Keratinocyte (primary cell): ENCODE results near the gene PRKN.

ENCODE experiments used
- CTCF ChIP-seq, 3 experiments: IDR thresholded peaks in 1 of 3; conservative IDR thresholded peaks in 1 of 3; optimal IDR thresholded peaks in 1 of 3; 2 replicates in 2 of 3; 3 replicates in 1 of 3; pipeline versions ENCODE3 to v1.5.1; 2011; ENCODE audit warnings: low read length in 3 of 3, mild to moderate bottlenecking in 3 of 3, moderate library complexity in 2 of 3, control low read depth in 1 of 3, inconsistent platforms in 1 of 3; ENCODE audit not compliant: insufficient read depth in 2 of 3; ENCODE audit errors: extremely low read depth in 1 of 3
- EZH2 ChIP-seq: IDR thresholded peaks from one replicate; pipeline ENCODE4 v1.6.1; 2012; ENCODE audit warnings: inconsistent platforms, mild to moderate bottlenecking, low read length, moderate library complexity

GRCh38 chr6:161941565-161941964, 786.0 kb downstream of the PRKN start:
- TF ChIP-seq CTCF (optimal IDR thresholded peaks at IDR 0.05 in 1 of 3, IDR thresholded peaks at IDR 0.05 in 1 of 3, conservative IDR thresholded peaks at IDR 0.05 in 1 of 3; ENCODE audit: extremely low read depth in 1 of 3, insufficient read depth in 2 of 3, low read length in 3 of 3), result no peak
- no peak for TF ChIP-seq EZH2
